ENCODE measurements around the gene FSCN2.

The FSCN2 gene

GRCh38 chr17:81489998-81490992 lies 37.9 kb upstream of the FSCN2 start:
- DNase-seq, result no peak

- DNase-seq, result no peak
Observed at GRCh38 chr17:81491181-81491581, 37.0 kb upstream of the FSCN2 start.

GRCh38 chr17:81491761-81492160 lies 36.4 kb upstream of the FSCN2 start:
- DNase-seq, result no peak

GRCh38 chr17:81492202-81492601 lies 36.0 kb upstream of the FSCN2 start:
- no peak for DNase-seq

- DNase-seq, result no peak
Observed at GRCh38 chr17:81492706-81493105, 35.5 kb upstream of the FSCN2 start.

GRCh38 chr17:81493198-81494038 lies 34.8 kb upstream of the FSCN2 start:
- DNase-seq, result no peak

- DNase-seq, result no peak
Observed at GRCh38 chr17:81494626-81495377, 33.4 kb upstream of the FSCN2 start.

GRCh38 chr17:81498953-81499600 lies 29.1 kb upstream of the FSCN2 start:
- DNase-seq, result no peak

- DNase-seq, result no peak
Observed at GRCh38 chr17:81499601-81499970, 28.6 kb upstream of the FSCN2 start.

- no peak for DNase-seq
Observed at GRCh38 chr17:81500047-81500446, 28.1 kb upstream of the FSCN2 start.

- no peak for DNase-seq
Observed at GRCh38 chr17:81502471-81503017, 25.6 kb upstream of the FSCN2 start.

- no peak for DNase-seq
Observed at GRCh38 chr17:81503619-81504018, 24.6 kb upstream of the FSCN2 start.

- DNase-seq, result no peak
Observed at GRCh38 chr17:81508639-81509206, 19.5 kb upstream of the FSCN2 start.

GRCh38 chr17:81509207-81509971 lies 18.8 kb upstream of the FSCN2 start:
- no peak for DNase-seq

- DNase-seq, result no peak
Observed at GRCh38 chr17:81509972-81510784, 18.0 kb upstream of the FSCN2 start.

- no peak for DNase-seq
Observed at GRCh38 chr17:81510785-81511553, 17.2 kb upstream of the FSCN2 start.

- no peak for DNase-seq
Observed at GRCh38 chr17:81511554-81511803, 16.7 kb upstream of the FSCN2 start.

GRCh38 chr17:81511804-81512561 lies 16.2 kb upstream of the FSCN2 start:
- peak; percentile 47 for DNase-seq
